Neutrophil (primary cell): ENCODE data around the gene MREG.

ENCODE experiments used
- H3K27ac ChIP-seq: fragments of 200-600 bp; sonication (generic); 2 replicates; pipeline ENCODE4 v1.5.1; 2016; ENCODE audit warnings: mild to moderate bottlenecking, moderate library complexity
- H3K27me3 ChIP-seq: fragments of 200-600 bp; sonication (generic); 2 replicates; pipeline ENCODE4 v1.6.0; 2016; ENCODE audit warnings: mild to moderate bottlenecking
- H3K36me3 ChIP-seq: fragments of 200-600 bp; sonication (generic); 2 replicates; pipeline ENCODE4 v1.5.1; 2017
- H3K4me1 ChIP-seq, 2 experiments: fragments of 200-600 bp in 1 of 2; sonication (generic) in 1 of 2; 1 replicate in 1 of 2; 2 replicates in 1 of 2; pipeline versions ENCODE4 v1.5.1 to v1.6.1; 2013 to 2016; ENCODE audit warnings: low read depth in 1 of 2, low read length in 1 of 2, mild to moderate bottlenecking in 1 of 2, moderate library complexity in 1 of 2; ENCODE audit not compliant: control insufficient read depth in 1 of 2, insufficient read depth in 1 of 2
- H3K4me3 ChIP-seq, 2 experiments: fragments of 200-600 bp in 1 of 2; sonication (generic) in 1 of 2; 1 replicate in 1 of 2; 2 replicates in 1 of 2; pipeline ENCODE4 v1.5.1; 2013 to 2016; ENCODE audit warnings: low read depth in 1 of 2, low read length in 1 of 2, mild to moderate bottlenecking in 1 of 2, moderate library complexity in 1 of 2
- H3K9me3 ChIP-seq: fragments of 200-600 bp; sonication (generic); 2 replicates; pipeline ENCODE4 v1.5.1; 2016
- TF ChIP-seq, protein P1 (sequence below): fragments of 200-600 bp; sonication (generic); IDR thresholded peaks from 2 replicates; pipeline ENCODE4 v1.5.1; 2016; ENCODE audit warnings: antibody characterized with exemption

MREG gene, protein sequence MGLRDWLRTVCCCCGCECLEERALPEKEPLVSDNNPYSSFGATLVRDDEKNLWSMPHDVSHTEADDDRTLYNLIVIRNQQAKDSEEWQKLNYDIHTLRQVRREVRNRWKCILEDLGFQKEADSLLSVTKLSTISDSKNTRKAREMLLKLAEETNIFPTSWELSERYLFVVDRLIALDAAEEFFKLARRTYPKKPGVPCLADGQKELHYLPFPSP

GRCh38 chr2:216013080-216013909 lies at the start of gene MREG:
Gene MREG (minus strand): TSS chr2:216013551. CDS start chr2:216013327, 224 bp downstream.
- peaks cover 32% of the 10 kb centered on the region for H3K27me3 ChIP-seq
- H3K4me3 ChIP-seq: peak within 1 kb of the TSS; percentile 37 to 38
- TF ChIP-seq, protein P1, sequence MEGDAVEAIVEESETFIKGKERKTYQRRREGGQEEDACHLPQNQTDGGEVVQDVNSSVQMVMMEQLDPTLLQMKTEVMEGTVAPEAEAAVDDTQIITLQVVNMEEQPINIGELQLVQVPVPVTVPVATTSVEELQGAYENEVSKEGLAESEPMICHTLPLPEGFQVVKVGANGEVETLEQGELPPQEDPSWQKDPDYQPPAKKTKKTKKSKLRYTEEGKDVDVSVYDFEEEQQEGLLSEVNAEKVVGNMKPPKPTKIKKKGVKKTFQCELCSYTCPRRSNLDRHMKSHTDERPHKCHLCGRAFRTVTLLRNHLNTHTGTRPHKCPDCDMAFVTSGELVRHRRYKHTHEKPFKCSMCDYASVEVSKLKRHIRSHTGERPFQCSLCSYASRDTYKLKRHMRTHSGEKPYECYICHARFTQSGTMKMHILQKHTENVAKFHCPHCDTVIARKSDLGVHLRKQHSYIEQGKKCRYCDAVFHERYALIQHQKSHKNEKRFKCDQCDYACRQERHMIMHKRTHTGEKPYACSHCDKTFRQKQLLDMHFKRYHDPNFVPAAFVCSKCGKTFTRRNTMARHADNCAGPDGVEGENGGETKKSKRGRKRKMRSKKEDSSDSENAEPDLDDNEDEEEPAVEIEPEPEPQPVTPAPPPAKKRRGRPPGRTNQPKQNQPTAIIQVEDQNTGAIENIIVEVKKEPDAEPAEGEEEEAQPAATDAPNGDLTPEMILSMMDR: no peak
- H3K27ac ChIP-seq: no peak within 1 kb of the TSS
- H3K36me3 ChIP-seq: peaks cover 4% of the 10 kb centered on the region
- peaks cover 10 to 17% of the 10 kb centered on the region in 2 experiments for H3K4me1 ChIP-seq
- no peaks in the 10 kb centered on the region for H3K9me3 ChIP-seq

DNA sequence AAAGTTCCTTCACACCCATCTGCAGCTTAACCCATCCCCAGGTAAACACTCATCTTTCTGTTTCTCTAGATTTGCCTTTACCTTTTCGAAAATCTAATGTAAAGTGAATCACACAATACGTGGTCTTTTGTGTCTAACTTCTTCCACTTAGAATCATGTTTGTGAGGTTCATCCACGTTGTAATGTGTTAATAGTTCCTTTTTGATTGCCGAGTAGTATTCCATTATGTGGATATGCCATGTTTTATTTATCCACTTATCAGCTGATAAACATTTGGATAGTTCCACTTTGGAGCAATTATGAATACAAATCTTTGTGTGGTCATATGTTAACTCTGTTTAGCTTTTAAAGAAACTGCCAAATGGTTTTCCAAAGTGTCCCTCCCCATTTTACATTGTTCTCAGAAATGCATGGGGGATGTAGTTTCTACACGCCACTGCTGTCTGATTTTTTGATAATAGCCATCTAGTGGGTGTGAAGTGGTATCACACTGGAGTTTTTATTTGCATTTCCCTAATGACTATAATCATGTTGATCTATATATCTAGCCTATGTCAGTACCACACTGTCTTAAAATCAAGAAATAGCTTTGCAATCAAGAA lies 46.0 kb upstream of the MREG start:
- H3K4me3 ChIP-seq: no peak overlapping the region
- peaks cover 18% of the 10 kb centered on the region in 2 experiments for H3K4me1 ChIP-seq
- no peaks in the 10 kb centered on the region for H3K27me3 ChIP-seq
- no peak overlapping the region for H3K27ac ChIP-seq
- no peaks in the 10 kb centered on the region for H3K9me3 ChIP-seq
- TF ChIP-seq, protein P1: no peak
- H3K36me3 ChIP-seq: peaks cover 45% of the 10 kb centered on the region

DNA sequence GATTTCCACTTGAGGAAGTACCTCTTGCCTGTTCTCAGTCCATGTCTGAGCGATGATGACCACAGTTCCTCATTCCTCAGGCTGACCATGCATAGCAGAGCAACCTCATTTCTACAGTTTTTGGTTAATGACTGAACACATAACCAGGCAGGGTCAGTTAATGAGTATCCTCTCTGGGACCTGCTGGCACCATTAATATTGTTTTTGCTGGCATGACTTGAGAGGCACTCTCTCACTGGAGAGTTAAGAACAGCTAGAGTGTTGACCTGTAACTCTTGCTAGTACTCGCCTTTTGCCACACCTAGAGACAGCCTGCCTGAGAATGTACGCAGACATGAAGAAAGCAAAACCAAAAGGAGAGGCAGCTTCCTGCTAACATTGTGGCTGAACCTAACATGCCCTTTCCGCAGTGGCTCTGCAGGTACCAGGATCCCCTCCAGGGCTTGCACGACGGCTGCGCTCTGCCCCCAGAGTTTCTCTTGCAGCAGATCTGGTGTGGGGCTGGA lies 44.4 kb upstream of the MREG start:
- TF ChIP-seq, protein P1: no peak
- H3K4me1 ChIP-seq: peaks cover 18% of the 10 kb centered on the region in 2 experiments
- H3K27me3 ChIP-seq: no peaks in the 10 kb centered on the region
- peak overlapping the region; percentile 39 to 45 for H3K4me3 ChIP-seq
- peak overlapping the region; percentile 83 for H3K27ac ChIP-seq
- peaks cover 30% of the 10 kb centered on the region for H3K36me3 ChIP-seq
- no peaks in the 10 kb centered on the region for H3K9me3 ChIP-seq

GRCh38 chr2:216056739-216057138 lies 43.4 kb upstream of the MREG start:
- H3K9me3 ChIP-seq: no peaks in the 10 kb centered on the region
- no peaks in the 10 kb centered on the region for H3K27me3 ChIP-seq
- no peak overlapping the region for H3K4me3 ChIP-seq
- H3K36me3 ChIP-seq: peaks cover 20% of the 10 kb centered on the region
- peaks cover 18% of the 10 kb centered on the region in 2 experiments for H3K4me1 ChIP-seq
- TF ChIP-seq, protein P1: no peak
- H3K27ac ChIP-seq: peak overlapping the region; percentile 83

- no peak overlapping the region for H3K27ac ChIP-seq
- peaks cover 18% of the 10 kb centered on the region in 2 experiments for H3K4me1 ChIP-seq
- H3K9me3 ChIP-seq: no peaks in the 10 kb centered on the region
- H3K27me3 ChIP-seq: no peaks in the 10 kb centered on the region
- H3K4me3 ChIP-seq: no peak overlapping the region
- H3K36me3 ChIP-seq: peaks cover 22% of the 10 kb centered on the region
- TF ChIP-seq, protein P1: no peak
Measured at GRCh38 chr2:216055680-216056079, 42.3 kb upstream of the MREG start.
